ENCODE results near the gene AGBL4.

GRCh38 chr1:48937732-48938131, 1086.0 kb downstream of the AGBL4 start:
- no peak for TF ChIP-seq ZNF280D (CRISPR knock-in tag; IDR thresholded peaks at IDR 0.05)
- TF ChIP-seq PAX8 (CRISPR knock-in tag; IDR thresholded peaks at IDR 0.05; ENCODE audit: borderline replicate concordance): no peak
- TF ChIP-seq KAT8 (CRISPR knock-in tag; IDR thresholded peaks at IDR 0.05): no peak
- TF ChIP-seq KDM3A (CRISPR knock-in tag; IDR thresholded peaks at IDR 0.05; ENCODE audit: low read depth): no peak
- no peak for TF ChIP-seq ZNF883 (CRISPR knock-in tag; IDR thresholded peaks at IDR 0.05; ENCODE audit: not compliant biosample characterization)
- TF ChIP-seq HDAC2 (CRISPR knock-in tag; IDR thresholded peaks at IDR 0.05): no peak
- no peak for TF ChIP-seq POLR2A (IDR thresholded peaks at IDR 0.05; ENCODE audit: insufficient read depth in 1 of 2, low read depth in 2 of 2, low read length in 2 of 2)
- TF ChIP-seq KLF16 (CRISPR knock-in tag; IDR thresholded peaks at IDR 0.05): no peak
- no peak for TF ChIP-seq SIX4 (CRISPR knock-in tag; IDR thresholded peaks at IDR 0.05)
- no peak for TF ChIP-seq ZNF256 (CRISPR knock-in tag; conservative IDR thresholded peaks at IDR 0.05)
- TF ChIP-seq TAF1 (CRISPR knock-in tag; IDR thresholded peaks at IDR 0.05): no peak
- TF ChIP-seq RAD51 (IDR thresholded peaks at IDR 0.05; ENCODE audit: borderline replicate concordance): no peak
